Left ventricle myocardium superior (tissue), 1 donor: ENCODE measurements around the gene TRIM52. TPM values are rescaled to one million over a fixed set of nuclear protein-coding genes. Genes with fewer than 3 reads are reported as not detected.

Experiments
- ATAC-seq: fragments of 200-7000 bp; cut with Tn5 transposase; one replicate; pipeline ENCODE4 v1.9.1; 2020; ENCODE audit warnings: mild to moderate bottlenecking, moderate library complexity
- DNase-seq: peaks from one replicate; pipeline ENCODE4 v3.0.0-alpha.2; 2020
- intact Hi-C: fragments of 100-400 bp; cut with micrococcal nuclease; formaldehyde crosslinking; loops from one replicate; pipeline ENCODE4 v1.11.0; 2022
- total RNA-seq: library from RNA; stranded (reverse); fragmentation: NEBNext Ultra II Directional; extraction: Animal tissue kit (Norgen Biotek cat#: 25700); gene quantifications from one replicate; pipeline ENCODE4 v1.2.1, GENCODE V29; 2021
- donor health status: DM: no; HTN: yes; CAD: no; lungs with severe emphysema.

Gene TRIM52
- total RNA-seq, 1 donor from 2014 or later = 10.0 TPM

DNA sequence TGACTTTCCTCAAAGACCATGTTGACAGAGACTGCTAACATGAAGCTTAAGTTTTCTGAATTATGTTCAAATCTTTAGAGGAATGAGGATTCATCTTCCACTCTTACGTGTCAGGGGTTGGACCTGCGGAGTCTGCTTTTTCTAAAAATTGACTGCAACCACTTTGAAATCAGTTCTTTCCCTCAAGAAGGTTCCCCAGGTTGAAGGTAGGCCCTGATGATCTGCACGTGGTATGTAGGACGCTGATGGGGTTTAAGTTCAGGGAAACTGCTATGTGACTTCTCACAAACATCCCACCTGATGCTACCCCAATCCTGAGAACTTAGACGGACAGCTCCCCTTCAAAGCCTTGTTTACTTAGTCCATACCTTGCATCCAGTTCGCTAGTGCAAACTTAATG is 24.5 kb downstream of the TRIM52 start:
- ATAC-seq (no peak), DNase-seq (no peak)
- intact Hi-C loops = no loop called here

DNA sequence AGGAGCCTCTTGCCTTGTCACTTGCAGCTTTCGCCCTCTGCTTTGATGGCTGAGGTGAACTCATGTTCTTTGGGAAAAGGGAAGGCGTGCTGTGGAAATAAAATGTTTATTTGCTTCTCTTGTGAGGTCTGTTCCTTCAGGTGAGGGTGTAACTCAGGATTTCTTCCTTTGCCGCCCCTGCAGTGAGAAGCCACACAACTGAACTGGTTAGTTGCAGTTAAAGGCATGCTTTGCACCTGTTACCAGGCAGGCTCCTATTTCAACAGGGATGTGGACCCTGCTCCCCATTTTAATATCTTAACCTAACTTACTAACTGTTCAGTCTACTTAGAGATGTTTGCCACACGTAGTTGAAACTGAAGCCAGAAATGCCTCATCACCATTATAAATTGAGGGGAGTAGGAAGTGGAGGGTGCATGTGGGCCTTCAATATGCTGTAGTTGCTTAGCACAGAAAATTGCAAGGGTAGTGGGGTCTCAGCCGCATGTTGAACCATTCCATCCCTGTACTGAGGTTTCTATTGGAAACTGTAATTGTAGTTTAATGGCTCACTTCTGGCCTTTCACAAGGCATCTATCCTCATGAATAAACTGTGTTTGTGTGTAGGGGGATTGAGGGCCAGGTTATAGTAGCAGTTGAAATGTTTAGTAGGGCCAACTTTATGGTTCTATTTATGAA is 25.1 kb downstream of the TRIM52 start:
- ATAC-seq = no peak
- no peak for DNase-seq
- intact Hi-C loops = no loop called here

DNA sequence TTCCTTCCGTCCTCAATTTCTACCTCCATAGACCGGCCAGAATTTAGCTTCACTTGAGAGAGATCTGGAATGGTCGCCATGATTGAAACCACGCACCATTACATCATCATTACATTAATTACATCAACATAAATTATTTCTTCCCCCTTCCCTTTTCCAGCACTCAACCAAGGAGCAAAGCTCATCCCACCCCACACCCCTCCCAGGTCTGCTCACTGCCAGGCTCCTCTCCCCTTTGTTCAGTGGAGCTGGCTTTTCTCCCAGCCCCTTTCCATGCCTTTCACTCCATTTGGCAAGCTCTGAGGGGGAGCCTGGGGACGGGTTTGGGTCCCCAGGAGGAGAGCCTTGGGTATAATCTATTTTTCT is 25.6 kb downstream of the TRIM52 start:
- ATAC-seq (no peak), DNase-seq (no peak)
- intact Hi-C loops = no loop called here

DNA sequence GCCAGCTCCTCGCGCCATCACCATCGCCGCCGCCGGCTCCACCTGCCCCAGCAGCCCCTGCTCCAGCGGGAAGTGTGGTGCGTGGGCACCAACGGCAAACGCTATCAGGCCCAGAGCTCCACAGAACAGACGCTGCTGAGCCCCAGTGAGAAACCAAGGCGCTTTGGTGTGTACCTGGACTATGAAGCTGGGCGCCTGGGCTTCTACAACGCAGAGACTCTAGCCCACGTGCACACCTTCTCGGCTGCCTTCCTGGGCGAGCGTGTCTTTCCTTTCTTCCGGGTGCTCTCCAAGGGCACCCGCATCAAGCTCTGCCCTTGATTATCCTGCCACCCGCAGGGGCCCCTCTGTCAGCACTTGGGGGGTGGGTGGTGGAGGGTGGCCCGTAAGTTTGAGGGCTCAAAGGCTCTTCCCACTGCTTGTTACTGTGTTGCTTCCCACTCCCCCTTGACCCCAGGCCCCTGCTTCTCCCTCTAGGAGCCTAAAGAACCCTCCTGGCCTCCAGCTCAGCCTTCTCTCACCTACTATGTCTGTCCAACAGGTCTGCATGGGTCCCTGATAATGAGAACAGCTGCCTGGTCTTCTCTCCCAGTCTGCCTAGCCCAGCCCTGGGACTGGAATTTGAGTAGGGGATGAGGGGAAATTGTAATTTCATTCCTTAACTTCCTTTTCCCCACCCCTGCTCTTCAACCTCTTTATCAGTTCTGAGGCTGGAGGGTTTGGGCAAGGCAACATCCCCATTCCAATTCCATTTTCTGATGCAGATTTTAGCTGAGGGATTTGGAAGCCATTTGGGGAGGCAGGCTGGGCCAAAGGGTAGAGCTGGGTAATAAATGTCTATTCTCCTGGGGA is 26.3 kb downstream of the TRIM52 start:
- no peak for DNase-seq
- peak; percentile 6 for ATAC-seq
- intact Hi-C loops = no loop called here

DNA sequence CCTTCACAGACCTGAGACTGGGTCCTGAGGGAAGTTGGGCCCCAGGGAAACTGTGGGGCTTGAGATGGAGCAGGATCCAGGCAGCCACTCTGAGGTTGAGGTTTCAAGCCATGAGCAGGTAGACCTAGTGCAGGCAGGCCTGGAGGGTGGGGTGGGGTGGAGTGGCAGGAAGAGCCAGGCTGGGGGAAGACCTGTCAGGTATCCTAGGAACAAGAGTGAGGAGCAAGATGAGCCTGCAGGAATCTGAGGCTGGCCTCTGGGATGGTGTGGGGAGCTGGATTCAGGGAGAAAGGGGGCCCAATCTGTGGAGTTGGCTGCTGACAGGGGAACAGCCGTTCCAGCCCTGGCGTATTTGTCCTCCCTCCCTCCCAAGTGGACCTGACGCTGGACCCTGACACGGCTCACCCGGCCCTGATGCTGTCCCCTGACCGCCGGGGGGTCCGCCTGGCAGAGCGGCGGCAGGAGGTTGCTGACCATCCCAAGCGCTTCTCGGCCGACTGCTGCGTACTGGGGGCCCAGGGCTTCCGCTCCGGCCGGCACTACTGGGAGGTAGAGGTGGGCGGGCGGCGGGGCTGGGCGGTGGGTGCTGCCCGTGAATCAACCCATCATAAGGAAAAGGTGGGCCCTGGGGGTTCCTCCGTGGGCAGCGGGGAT is 27.0 kb downstream of the TRIM52 start:
- intact Hi-C loops = no loop called here
- ATAC-seq = no peak

DNA sequence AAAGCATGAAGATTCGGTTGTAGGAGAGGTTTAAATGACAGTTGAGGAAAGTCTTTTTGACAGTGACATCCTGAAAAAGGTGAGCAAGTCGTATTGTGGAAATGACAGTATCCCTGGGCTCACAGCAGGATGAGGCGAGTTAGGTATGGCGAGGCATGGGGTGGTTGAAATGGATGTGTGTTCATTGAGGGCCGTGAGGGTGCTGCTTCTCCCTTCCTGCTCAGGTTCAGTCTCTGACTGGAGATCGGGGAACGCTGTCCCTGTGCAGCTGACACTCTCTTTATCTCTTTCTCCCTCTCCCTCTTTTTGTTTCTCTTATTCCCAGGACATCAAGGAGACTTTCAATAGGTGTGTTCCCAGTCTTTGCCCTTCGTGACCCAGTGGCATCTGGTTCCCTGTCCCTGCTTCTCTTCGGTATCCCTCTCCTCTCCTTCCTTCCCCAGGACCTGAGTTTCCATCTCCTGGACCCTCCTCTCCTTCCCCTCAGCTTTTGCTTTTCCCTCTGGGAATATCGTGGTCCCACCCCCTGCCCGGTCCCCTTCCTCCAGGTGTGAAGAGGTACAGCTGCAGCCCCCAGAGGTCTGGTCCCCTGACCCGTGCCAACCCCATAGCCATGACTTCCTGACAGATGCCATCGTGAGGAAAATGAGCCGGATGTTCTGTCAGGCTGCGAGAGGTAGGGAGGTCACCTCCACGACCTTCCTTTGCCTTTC is 27.7 kb downstream of the TRIM52 start:
- DNase-seq (no peak), ATAC-seq (no peak)
- intact Hi-C loops = no loop called here

More for the DNA sequence above, 27.0 kb downstream of the TRIM52 start:
- no peak for DNase-seq

DNA sequence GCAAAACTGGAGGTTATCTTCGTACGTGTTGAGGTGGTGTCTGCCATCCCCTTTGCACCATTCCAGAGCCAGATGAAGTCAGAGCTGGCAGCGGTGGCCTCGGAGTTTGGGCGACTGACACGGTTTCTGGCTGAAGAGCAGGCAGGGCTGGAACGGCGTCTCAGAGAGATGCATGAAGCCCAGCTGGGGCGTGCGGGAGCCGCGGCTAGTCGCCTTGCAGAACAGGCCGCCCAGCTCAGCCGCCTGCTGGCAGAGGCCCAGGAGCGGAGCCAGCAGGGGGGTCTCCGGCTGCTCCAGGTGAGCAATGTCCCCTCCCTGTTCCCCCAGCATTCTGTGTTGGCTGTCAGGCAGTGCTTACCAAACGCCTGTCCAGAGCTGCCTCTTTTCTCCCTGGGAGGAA is 28.4 kb downstream of the TRIM52 start:
- ATAC-seq (no peak), DNase-seq (no peak)
- intact Hi-C loops = no loop called here

DNA sequence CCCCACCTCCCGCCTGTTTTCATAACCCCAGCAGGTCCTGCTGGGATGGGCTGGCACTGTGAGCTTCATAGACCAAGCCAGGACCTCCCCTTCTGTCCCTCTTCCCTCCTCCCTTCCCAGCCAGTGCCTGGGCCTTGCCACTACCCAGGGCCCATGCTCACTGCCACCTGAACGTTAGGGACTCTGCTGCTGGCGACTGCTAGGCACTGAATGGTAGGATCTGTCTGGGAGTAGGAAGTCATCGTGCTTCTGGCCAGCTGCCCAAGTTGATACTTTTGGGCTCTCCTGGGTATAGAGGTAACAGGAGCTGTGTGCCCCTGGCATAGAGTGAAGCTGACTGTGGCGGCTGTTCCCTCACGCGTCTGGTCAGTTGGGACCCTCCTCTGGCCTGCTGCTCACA is 29.5 kb downstream of the TRIM52 start:
- DNase-seq (no peak), ATAC-seq (no peak)
- intact Hi-C loops = no loop called here

DNA sequence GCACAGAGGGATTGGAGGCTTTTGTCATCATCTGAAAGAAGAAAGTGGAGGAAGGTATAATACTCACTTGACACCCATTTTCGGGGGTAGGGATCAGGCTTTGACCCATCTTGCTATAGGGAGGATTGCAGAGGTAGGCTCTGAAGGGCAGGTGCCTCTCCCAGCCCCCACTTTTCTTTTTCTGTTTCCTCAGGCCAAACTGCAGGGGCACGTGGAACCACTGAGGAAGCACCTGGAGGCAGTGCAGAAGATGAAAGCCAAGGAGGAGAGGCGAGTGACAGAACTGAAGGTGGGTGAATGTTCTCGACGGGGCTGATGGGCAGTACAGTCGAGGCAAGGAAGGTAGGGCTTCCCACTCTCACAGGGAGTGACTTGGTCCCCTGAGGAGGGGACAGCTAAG is 30.4 kb downstream of the TRIM52 start:
- no peak for DNase-seq
- ATAC-seq = no peak
- intact Hi-C loops = no loop called here

DNA sequence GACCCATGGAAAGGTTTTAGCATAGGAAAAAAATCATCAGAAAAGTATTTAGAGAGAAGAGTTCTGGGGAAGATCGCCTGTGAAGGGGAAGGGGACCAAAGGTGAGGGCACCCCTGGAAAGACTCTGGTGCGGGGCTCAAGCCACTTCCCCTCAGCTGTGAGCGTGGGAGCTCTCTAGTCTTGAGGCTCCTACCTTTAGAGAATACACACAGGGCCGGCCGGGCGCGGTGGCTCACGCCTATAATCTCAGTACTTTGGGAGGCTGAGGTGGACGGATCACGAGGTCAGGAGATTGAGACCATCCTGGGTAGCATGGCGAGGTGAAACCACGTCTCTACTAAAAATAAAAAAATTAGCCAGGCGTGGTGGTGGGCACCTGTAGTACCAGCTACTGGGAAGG is 30.9 kb downstream of the TRIM52 start:
- intact Hi-C loops = no loop called here
- DNase-seq (no peak), ATAC-seq (no peak)

DNA sequence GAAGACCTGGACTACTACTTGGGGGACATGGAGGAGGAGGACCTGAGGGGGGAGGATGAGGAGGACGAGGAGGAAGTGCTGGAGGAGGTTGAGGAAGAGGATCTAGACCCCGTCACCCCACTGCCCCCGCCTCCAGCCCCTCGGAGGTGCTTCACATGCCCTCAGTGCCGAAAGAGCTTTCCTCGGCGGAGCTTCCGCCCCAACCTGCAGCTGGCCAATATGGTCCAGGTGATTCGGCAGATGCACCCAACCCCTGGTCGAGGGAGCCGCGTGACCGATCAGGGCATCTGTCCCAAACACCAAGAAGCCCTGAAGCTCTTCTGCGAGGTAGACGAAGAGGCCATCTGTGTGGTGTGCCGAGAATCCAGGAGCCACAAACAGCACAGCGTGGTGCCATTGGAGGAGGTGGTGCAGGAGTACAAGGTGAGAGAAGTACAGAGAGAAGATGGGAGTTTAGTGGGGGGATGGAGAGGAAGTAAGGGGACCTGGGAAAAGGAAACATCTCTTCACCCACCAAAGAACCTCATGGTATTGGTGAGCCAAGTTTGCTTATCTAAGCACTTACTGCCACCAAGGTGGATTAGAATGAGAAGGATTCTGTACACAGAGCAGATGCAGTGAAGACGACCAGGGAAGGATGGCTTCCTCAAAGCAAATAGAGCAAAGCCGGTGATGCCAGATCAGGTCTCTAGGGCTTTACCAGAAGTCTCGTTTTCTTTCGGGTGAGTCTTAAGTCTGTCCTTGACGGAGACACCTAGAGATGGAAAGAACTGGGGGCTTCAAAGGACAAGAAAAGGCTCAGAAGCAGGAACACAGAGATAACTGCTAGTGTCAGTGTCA is 36.3 kb downstream of the TRIM52 start:
- DNase-seq = no peak
- ATAC-seq = no peak
- intact Hi-C loops = no loop called here

DNA sequence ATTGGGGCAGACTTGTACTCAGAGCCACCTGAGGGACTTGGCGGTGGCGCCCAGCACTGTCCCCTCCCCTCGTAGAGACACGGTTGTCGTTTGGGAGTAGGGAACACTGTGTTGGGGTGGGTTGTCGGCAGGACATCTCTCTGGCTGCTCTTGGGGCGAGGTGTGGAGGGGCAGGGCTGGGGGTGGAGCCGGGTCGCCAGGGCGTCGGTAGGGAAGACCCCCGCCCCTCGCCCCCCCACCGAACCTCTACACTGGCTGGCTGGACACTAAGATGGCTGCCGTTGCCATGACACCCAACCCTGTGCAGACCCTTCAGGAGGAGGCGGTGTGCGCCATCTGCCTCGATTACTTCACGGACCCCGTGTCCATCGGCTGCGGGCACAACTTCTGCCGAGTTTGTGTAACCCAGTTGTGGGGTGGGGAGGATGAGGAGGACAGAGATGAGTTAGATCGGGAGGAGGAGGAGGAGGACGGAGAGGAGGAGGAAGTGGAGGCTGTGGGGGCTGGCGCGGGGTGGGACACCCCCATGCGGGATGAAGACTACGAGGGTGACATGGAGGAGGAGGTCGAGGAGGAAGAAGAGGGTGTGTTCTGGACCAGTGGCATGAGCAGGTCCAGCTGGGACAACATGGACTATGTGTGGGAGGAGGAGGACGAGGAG is 37.1 kb downstream of the TRIM52 start:
- peak; percentile 3 for ATAC-seq
- DNase-seq = peak; percentile 70
- intact Hi-C loops = no loop called here

DNA sequence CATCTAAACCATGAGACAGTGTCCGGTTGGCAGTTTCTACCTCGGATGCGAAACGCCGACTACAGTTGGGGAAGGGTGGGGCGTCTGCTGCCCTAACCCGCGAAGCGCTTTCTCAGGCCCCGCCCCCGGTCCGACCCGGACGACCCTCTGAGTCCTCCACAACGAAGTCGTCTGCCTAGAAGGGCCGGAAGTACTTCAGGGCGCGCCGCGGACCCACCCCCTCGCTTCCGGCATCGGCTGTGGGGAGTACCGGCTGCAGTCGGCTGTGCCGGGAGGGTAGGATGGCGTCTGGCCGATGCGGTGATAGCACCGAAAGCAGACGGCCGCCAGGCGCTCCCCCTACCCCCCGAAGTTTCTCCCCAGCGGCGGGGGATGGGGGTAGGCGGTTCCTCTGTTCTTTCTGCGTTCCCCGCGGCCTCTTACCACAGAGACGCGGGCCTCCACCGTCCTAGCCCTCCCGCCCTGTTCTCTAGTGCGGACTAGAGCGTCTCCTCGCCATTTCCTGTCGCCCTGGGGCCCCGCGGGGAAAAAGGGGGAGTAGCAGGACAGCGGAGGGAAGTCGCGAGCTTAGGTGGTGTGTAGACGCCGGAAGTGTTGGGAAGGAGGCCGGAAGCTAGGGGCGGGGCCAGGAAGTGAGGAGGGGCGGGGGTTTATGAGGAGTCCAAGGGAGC is 37.8 kb downstream of the TRIM52 start, which contains the start of gene TRIM41:
Gene TRIM41, plus strand, starts transcription at position 224 of the 671 bp plus-strand sequence. CDS start 719 bp downstream, outside the sequence.
- DNase-seq (peak; percentile 99), ATAC-seq (peak; percentile 89)
- intact Hi-C loops = no loop called here

DNA sequence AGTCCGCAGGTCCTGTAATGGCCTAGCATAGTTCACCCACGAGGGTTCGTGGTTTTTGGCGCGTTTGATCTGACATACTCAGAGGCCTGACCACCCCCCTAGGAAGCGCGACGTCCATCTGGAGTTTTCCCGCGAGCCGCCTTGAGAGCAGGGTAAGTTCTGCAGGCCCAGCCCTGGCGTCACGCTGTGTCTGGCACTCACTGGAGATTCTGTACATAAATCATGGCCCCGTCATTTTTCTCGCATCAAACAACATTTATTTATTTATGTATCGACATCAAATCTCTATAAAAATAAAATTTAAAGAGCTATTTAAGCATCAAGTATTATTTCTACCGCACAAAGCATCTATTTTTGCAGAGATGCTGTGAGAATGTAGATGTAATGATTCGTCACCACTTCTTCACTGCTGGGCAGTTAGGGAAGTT is 38.3 kb downstream of the TRIM52 start:
- ATAC-seq = peak; percentile 11
- intact Hi-C loops = no loop called here
- no peak for DNase-seq

DNA sequence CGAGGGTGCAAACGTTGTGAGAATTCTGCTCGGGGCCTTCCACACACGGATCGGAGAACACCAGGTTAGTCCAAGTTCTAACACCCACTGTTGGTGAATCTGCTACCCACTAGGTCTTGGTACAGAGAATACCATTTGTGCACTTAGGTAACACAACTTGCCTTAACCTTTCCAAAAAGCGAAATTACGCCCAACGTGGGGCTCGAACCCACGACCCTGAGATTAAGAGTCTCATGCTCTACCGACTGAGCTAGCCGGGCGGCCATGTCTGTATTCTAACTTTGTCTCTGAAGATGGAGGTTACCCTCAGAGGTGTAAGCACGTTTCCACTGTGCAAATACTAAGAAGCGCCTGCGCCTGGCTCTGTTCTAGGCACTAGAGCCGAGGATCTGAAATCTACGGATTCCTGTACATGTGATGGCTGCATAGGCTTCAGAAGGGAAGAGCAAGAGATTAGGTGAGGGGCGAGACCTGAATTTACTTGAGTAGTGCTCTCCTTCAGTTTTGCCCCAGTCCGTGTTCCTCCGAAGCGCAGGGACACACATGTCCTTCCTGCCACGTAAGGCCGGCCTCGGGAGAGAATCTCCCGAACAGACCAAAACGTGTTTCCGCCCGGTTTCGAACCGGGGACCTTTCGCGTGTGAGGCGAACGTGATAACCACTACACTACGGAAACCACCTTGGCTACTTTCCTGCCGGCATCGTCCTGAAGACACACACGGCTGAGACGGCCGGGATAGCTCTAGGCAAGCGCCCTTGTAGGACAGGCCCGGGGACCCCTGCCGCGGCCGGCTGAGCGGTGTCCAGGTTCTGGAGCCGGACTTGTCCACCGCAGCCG is 38.9 kb downstream of the TRIM52 start:
- intact Hi-C loops = no loop called here

DNA sequence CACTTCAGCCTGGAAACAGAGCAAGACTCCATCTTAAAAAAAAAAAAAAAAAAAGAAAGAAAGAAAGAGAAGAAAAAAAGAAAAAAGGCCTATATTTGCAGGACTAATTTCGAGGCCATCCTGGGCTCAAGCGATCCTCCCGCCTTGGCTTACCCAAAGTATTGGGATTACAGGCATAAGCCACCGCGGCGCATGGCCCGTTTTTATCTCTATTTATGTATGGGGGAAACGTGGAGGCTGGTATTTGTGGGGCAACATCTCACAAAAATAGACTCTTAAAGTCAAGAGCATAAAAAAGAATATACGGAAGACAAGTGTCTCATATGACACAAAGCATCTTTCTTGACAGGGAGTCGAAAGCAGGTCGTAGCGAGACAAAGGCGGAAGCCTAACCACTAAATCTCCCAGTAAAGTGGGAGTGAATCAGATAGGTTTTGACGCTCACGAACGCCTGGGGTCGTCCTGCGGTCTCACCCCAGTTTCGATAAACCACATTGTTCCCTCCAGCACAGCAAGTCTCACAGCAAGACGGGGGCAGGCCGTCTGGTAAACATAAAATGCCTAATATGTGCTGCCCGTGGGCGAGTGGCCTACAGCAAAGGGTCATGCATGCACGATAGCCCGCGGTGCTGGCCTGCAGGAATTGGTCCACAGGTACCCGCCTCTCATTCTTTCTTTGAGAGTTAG is 39.7 kb downstream of the TRIM52 start:
- ATAC-seq = no peak
- peak; percentile 38 for DNase-seq
- intact Hi-C loops = no loop called here

More for the DNA sequence above, 38.9 kb downstream of the TRIM52 start:
- peak; percentile 70 for ATAC-seq
- peak; percentile 93 for DNase-seq
